ENCODE data around the gene S100A14. TPM values are rescaled to one million over a fixed set of nuclear protein-coding genes. Genes with fewer than 3 reads are reported as not detected.

S100A14 gene
- total and polyA plus RNA-seq, 2 of the 13 experiments (the other 11 are each of a cell fraction or from before 2014, with no cell fraction given), result 1.4 to 7.7 TPM

GRCh38 chr1:153626904-153627714 is 11.0 kb upstream of the S100A14 start, which contains the start of gene S100A13:
TSS of gene S100A13 (minus strand) at chr1:153627505. CDS start at chr1:153626472, 1,033 bp downstream.
- in situ Hi-C loops (cut with HindIII; ENCODE audit: extremely low pct_ligation_motif_present, low pct_unique_long_range_greater_than_20kb) (loop anchor here (5.0 kb wide), 2 partner anchors 55 to 120 kb away; no protein-coding TSS in a partner anchor), intact Hi-C loops (cut with micrococcal nuclease; ENCODE audit: unreplicated experiment) (loop anchor here (1.0 to 5.0 kb wide), 3 partner anchors 18 to 115 kb away; no protein-coding TSS in a partner anchor)
- POLR2A ChIA-PET, result interaction anchor here (0.6 to 15.2 kb wide), 28 partner anchors 9 to 360 kb away, joined by 3 to 390 read pairs (median 6); partner anchors contain the start of genes INTS3, S100A14, S100A16 and S100A6
- Histone ChIP-seq H3K9ac (ENCODE audit: insufficient read depth, low read depth, low read length) (peak within 1 kb of the TSS; percentile 78), H3K9me3 (ENCODE audit: low read length) (no peaks in the 10 kb centered on the region), H2AFZ (ENCODE audit: low read length) (peak within 1 kb of the TSS; percentile 63), H3K27ac (ENCODE audit: extremely low read length, insufficient read depth, low read length) (peak within 1 kb of the TSS; percentile 87), H3K79me2 (ENCODE audit: insufficient read depth, low read length) (peaks cover 34% of the 10 kb centered on the region), H3K4me2 (ENCODE audit: low read depth, low read length) (peak within 1 kb of the TSS; percentile 91), H4K20me1 (ENCODE audit: insufficient read depth, low read length) (no peaks in the 10 kb centered on the region), H3K4me1 (ENCODE audit: insufficient read depth, low read length) (peaks cover 55% of the 10 kb centered on the region), H3K4me3 (replicated peaks in 1 of 3; ENCODE audit: insufficient read depth in 1 of 3, low read depth in 2 of 3, low read length in 3 of 3) (peak within 1 kb of the TSS; percentile 72 to 84 (median 74)), H3K27me3 (ENCODE audit: control insufficient read depth in 1 of 2, insufficient read depth in 2 of 2, low read length in 2 of 2) (no peaks in the 10 kb centered on the region), H3K36me3 (replicated peaks in 1 of 2; ENCODE audit: control insufficient read depth in 1 of 2, insufficient read depth in 2 of 2, low read length in 2 of 2) (peaks cover 2 to 3% of the 10 kb centered on the region in 2 experiments; a peak in 2 of 5 replicates)
- FAIRE-seq (peak; percentile 93), ATAC-seq (peak; percentile 82), DNase-seq (ENCODE audit: low spot score) (peak; percentile 90)
- TSS peak; percentile 67 for BruUV-seq (replicated peaks)
- 0% methylated on average over 19 of the region's 28 CpGs for WGBS (ENCODE audit: low lambda C conversion rate)
- CTCF ChIA-PET (ENCODE audit: low intra/inter-chr PET ratio, low total read pairs), result interaction anchor here (1.4 to 2.0 kb wide), 3 partner anchors 54 to 117 kb away, joined by 5 to 18 read pairs (median 7); no protein-coding TSS in a partner anchor
- TF ChIP-seq ZNF512 (CRISPR knock-in tag; IDR thresholded peaks at IDR 0.05), result no peak
- no peak for TF ChIP-seq GABPA (IDR thresholded peaks at IDR 0.05; ENCODE audit: low read depth, low read length)
- no peak for TF ChIP-seq GABPA (CRISPR knock-in tag; IDR thresholded peaks at IDR 0.05; ENCODE audit: low read depth)
- 0 out of 2 replicates have a peak, but pooled peaks have one; percentile 52 for TF ChIP-seq YEATS4 (CRISPR knock-in tag; IDR thresholded peaks at IDR 0.05; ENCODE audit: borderline replicate concordance)
- no peak for TF ChIP-seq ZNF562 (CRISPR knock-in tag; IDR thresholded peaks at IDR 0.05; ENCODE audit: borderline replicate concordance)
- TF ChIP-seq DPF2 (CRISPR knock-in tag; IDR thresholded peaks at IDR 0.05; ENCODE audit: borderline replicate concordance, low read depth), result no peak
- no peak for TF ChIP-seq SMAD3 (CRISPR knock-in tag; IDR thresholded peaks at IDR 0.05)
- TF ChIP-seq ZBTB8A (CRISPR knock-in tag; IDR thresholded peaks at IDR 0.05; ENCODE audit: borderline replicate concordance, low read depth), result no peak
- peak; percentile 48; the same call in 1 of the 2 replicates for TF ChIP-seq MTERF4 (CRISPR knock-in tag; IDR thresholded peaks at IDR 0.05)
- TF ChIP-seq TBX2 (CRISPR knock-in tag; IDR thresholded peaks at IDR 0.05; ENCODE audit: borderline replicate concordance), result no peak; the same call in 1 of the 2 replicates
- no peak for TF ChIP-seq IRF2 (CRISPR knock-in tag; IDR thresholded peaks at IDR 0.05)
- no peak for TF ChIP-seq DNMT1 (CRISPR knock-in tag; IDR thresholded peaks at IDR 0.05)
- TF ChIP-seq FOXO1 (CRISPR knock-in tag; IDR thresholded peaks at IDR 0.05), result no peak
- no peak for TF ChIP-seq GPBP1L1 (CRISPR knock-in tag; IDR thresholded peaks at IDR 0.05)
- no peak for TF ChIP-seq RBAK (CRISPR knock-in tag; IDR thresholded peaks at IDR 0.05)
- TF ChIP-seq, protein P1, sequence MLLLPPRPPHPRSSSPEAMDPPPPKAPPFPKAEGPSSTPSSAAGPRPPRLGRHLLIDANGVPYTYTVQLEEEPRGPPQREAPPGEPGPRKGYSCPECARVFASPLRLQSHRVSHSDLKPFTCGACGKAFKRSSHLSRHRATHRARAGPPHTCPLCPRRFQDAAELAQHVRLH (CRISPR knock-in tag; IDR thresholded peaks at IDR 0.05; ENCODE audit: borderline replicate concordance, low read depth), result no peak; the same call in 1 of the 2 replicates
- no peak for TF ChIP-seq BRF2 (CRISPR knock-in tag; IDR thresholded peaks at IDR 0.05)
- no peak for TF ChIP-seq ATM (IDR thresholded peaks at IDR 0.05; ENCODE audit: borderline replicate concordance)

Data from HepG2 (cell line).